GM23248 (cell line): ENCODE results near the gene MAU2. TPM values are rescaled to one million over a fixed set of nuclear protein-coding genes. Genes with fewer than 3 reads are reported as not detected.

Source experiments
- DNase-seq: peaks from one replicate; pipeline ENCODE4 v3.0.0-alpha.2; 2015
- H2AFZ ChIP-seq: fragments of 200-600 bp; sonication (generic); 2 replicates; pipeline ENCODE4 v1.6.1; 2016; ENCODE audit warnings: antibody characterized with exemption
- H3F3A ChIP-seq: fragments of 200-600 bp; sonication (generic); 2 replicates; pipeline ENCODE4 v1.6.1; 2016; ENCODE audit warnings: mild to moderate bottlenecking, antibody characterized with exemption, mixed run types; ENCODE audit not compliant: insufficient read depth
- H3K27ac ChIP-seq: fragments of 200-600 bp; sonication (generic); 2 replicates; pipeline ENCODE4 v1.5.1; 2016; ENCODE audit warnings: mild to moderate bottlenecking
- H3K27me3 ChIP-seq: fragments of 200-600 bp; sonication (generic); replicated peaks from 2 replicates; pipeline ENCODE4 v1.6.1; 2016; ENCODE audit warnings: mild to moderate bottlenecking; ENCODE audit not compliant: insufficient read depth
- H3K36me3 ChIP-seq: fragments of 200-600 bp; sonication (generic); 2 replicates; pipeline ENCODE4 v1.6.1; 2016; ENCODE audit warnings: low read depth, mild to moderate bottlenecking
- H3K4me1 ChIP-seq: fragments of 200-600 bp; sonication (generic); 2 replicates; pipeline ENCODE4 v1.6.1; 2016; ENCODE audit warnings: mild to moderate bottlenecking; ENCODE audit not compliant: insufficient read depth
- H3K4me2 ChIP-seq: fragments of 200-600 bp; sonication (generic); one replicate; pipeline ENCODE4 v1.6.1; 2016; ENCODE audit warnings: mild to moderate bottlenecking; ENCODE audit not compliant: unreplicated experiment
- H3K4me3 ChIP-seq: fragments of 200-600 bp; sonication (generic); 2 replicates; pipeline ENCODE4 v1.5.1; 2016; ENCODE audit warnings: mild to moderate bottlenecking
- H3K79me2 ChIP-seq: fragments of 200-600 bp; sonication (generic); 2 replicates; pipeline ENCODE4 v1.6.1; 2016; ENCODE audit warnings: mild to moderate bottlenecking; ENCODE audit not compliant: insufficient read depth
- H3K9ac ChIP-seq: fragments of 200-600 bp; sonication (generic); 2 replicates; pipeline ENCODE4 v1.6.1; 2016; ENCODE audit warnings: mild to moderate bottlenecking
- H3K9me2 ChIP-seq: fragments of 200-600 bp; sonication (generic); 2 replicates; pipeline ENCODE4 v1.6.1; 2016; ENCODE audit warnings: mixed run types, mild to moderate bottlenecking, moderate library complexity; ENCODE audit not compliant: insufficient read depth
- H3K9me3 ChIP-seq: fragments of 200-600 bp; sonication (generic); one replicate; pipeline ENCODE4 v1.6.1; 2017; ENCODE audit warnings: low read depth
- H4K20me1 ChIP-seq: fragments of 200-600 bp; sonication (generic); 2 replicates; pipeline ENCODE4 v1.6.0; 2016; ENCODE audit not compliant: insufficient read depth
- EZH2 ChIP-seq: fragments of 200-600 bp; sonication (generic); IDR thresholded peaks from 2 replicates; pipeline ENCODE4 v1.6.1; 2018; ENCODE audit warnings: antibody characterized with exemption, mild to moderate bottlenecking; ENCODE audit not compliant: insufficient read depth, poor library complexity, severe bottlenecking
- EZH2phosphoT487 ChIP-seq: fragments of 200-600 bp; sonication (generic); IDR thresholded peaks from 2 replicates; pipeline ENCODE4 v1.6.1; 2018; ENCODE audit warnings: antibody characterized with exemption, moderate library complexity, mild to moderate bottlenecking, low read depth; ENCODE audit not compliant: insufficient read depth
- WGBS, 2 experiments: methylation state at CpG; one replicate each; pipeline ENCODE4 v1.1.6; 2015 to 2017; ENCODE audit warnings: low lambda C conversion rate in 2 of 2, low coverage in 1 of 2; ENCODE audit errors: missing lambda C conversion rate in 2 of 2; 5-methylcytosine and 5-hydroxymethylcytosine counted together
- in situ Hi-C: fragments of 300-500 bp; cut with MboI; formaldehyde crosslinking; loops from 2 replicates; pipeline ENCODE4 v1.15.0; 2020
- polyA plus RNA-seq: library from polyadenylated mRNA; unstranded; fragments of >200 nt; fragmentation: Nextera tagmentation; extraction: Ambion mirVana; gene quantifications from 2 replicates; pipeline ENCODE4 v1.2.1, GENCODE V29; 2016
- total RNA-seq: library from RNA; depleted of rRNA; stranded (reverse); fragments of >200 nt; shearing (Covaris generic); gene quantifications from 2 replicates; pipeline ENCODE4 v1.2.3, GENCODE V29; 2014; rRNA removed

The MAU2 gene, protein sequence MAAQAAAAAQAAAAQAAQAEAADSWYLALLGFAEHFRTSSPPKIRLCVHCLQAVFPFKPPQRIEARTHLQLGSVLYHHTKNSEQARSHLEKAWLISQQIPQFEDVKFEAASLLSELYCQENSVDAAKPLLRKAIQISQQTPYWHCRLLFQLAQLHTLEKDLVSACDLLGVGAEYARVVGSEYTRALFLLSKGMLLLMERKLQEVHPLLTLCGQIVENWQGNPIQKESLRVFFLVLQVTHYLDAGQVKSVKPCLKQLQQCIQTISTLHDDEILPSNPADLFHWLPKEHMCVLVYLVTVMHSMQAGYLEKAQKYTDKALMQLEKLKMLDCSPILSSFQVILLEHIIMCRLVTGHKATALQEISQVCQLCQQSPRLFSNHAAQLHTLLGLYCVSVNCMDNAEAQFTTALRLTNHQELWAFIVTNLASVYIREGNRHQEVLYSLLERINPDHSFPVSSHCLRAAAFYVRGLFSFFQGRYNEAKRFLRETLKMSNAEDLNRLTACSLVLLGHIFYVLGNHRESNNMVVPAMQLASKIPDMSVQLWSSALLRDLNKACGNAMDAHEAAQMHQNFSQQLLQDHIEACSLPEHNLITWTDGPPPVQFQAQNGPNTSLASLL
- total RNA-seq, result 25.4 and 25.7 TPM in 2 replicates
- polyA plus RNA-seq, result 22.2 and 23.0 TPM in 2 replicates

DNA sequence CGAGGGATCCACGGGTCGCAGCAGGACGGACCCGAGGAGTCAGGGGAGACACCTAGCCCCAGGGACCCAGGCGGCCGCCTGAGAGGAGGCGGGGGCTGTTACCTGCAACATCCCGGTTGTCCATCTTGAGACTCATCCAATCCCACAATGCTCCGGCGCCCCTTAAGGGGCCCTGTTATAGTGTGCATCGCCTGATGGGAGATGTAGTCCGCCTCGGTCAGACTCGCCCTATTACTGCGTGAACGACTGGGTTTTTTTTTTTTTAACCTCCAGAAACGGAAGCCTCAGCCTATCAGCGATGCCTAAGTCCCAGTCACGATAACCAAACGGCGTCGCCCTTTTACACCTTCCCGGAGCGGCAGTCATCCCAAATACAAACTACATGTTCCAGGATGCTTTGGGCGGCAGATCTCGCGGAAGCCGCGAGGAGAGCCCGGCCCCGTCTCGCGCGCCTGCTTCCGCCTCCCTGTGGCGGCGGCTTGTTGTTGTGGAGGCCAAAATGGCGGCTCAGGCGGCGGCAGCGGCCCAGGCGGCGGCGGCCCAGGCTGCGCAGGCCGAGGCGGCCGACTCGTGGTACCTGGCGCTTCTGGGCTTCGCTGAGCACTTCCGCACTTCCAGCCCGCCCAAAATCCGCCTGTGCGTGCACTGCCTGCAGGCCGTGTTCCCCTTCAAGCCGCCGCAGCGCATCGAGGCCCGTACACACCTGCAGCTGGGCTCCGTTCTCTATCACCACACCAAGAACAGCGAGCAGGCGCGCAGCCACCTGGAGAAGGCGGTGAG lies at the start of gene MAU2, which contains the start of gene SUGP1:
Gene MAU2 (plus strand): TSS at position 469 of the 780 bp plus-strand sequence. CDS start 31 bp downstream, at position 500.
Gene SUGP1 (minus strand): TSS at position 149 of the 780 bp plus-strand sequence. CDS start 13 bp downstream, at position 136.
- Histone ChIP-seq H3K36me3 (0 out of 2 replicates have a peak, but pooled peaks cover 6% of the 10 kb centered on the region), H3K9me3 (no peaks in the 10 kb centered on the region), H3K4me1 (peaks cover 17% of the 10 kb centered on the region), H3K79me2 (peaks cover 96% of the 10 kb centered on the region), H4K20me1 (no peaks in the 10 kb centered on the region), H3K27me3 (no peaks in the 10 kb centered on the region), H3K9me2 (no peaks in the 10 kb centered on the region), H3F3A (no peaks in the 10 kb centered on the region), H3K4me2 (peak within 1 kb of the TSS; percentile 99), H3K4me3 (peak within 1 kb of the TSS; percentile 98), H3K9ac (peak within 1 kb of the TSS; percentile 99), H2AFZ (peak within 1 kb of the TSS; percentile 85), H3K27ac (peak within 1 kb of the TSS; percentile 89)
- DNase-seq, result peak; percentile 97
- TF ChIP-seq EZH2phosphoT487 (no peak), EZH2 (no peak)
- WGBS, 2 experiments, result 1% methylated on average over 50 to 53 of the region's 67 CpGs
- in situ Hi-C loops, result no loop called here

DNA sequence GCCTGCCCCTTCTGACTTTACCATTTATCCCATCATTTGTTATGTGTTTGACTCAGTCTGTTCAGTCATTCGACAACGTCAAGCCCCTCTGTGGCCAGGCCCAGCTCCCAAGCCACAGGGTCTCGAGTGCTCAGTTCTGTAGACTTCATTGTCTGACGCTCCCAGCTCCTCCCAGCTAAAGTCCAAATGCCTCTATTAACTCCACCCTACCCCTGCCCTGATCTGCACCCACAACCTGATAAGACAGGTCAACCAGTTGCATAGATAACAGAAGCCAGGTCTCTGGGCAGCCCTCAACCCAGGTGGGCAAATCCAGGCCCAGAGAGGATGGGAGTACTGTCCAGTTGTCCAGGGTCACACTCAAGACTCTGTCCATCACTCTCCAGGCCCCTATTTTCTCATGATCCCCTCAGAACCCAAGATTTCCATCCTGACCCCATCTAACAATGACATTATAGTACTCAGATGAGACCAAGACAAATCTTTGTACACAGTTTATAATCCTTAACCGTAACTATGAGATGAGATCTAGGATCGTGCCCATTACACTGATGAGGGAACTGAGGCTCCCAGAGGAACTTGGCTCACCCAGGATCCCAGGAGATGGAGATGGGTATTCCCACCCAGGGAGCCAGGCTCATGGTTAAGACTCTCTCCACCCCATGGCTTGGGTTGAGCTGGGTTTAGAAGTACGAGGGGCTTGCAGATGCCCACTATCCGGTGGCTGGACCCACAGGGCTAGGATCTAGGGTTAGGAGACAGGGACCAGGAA lies 48.6 kb upstream of the MAU2 start:
- peak overlapping the region; percentile 58 for H3K4me3 ChIP-seq
- H3K9me2 ChIP-seq, result no peaks in the 10 kb centered on the region
- no peaks in the 10 kb centered on the region for H4K20me1 ChIP-seq
- no peak overlapping the region for H3K4me2 ChIP-seq
- no peaks in the 10 kb centered on the region for H3F3A ChIP-seq
- in situ Hi-C loops, result no loop called here
- H2AFZ ChIP-seq, result peak overlapping the region; percentile 65
- WGBS, 2 experiments, result 85 to 89% methylated on average over 8 of the region's 8 CpGs
- TF ChIP-seq EZH2 (no peak), EZH2phosphoT487 (no peak)
- no peak for DNase-seq
- H3K36me3 ChIP-seq, result no peaks in the 10 kb centered on the region
- H3K27me3 ChIP-seq, result no peaks in the 10 kb centered on the region
- H3K4me1 ChIP-seq, result no peaks in the 10 kb centered on the region
- H3K9ac ChIP-seq, result no peak overlapping the region; the same call in 1 of the 2 replicates
- H3K79me2 ChIP-seq, result no peaks in the 10 kb centered on the region
- no peak overlapping the region for H3K27ac ChIP-seq
- H3K9me3 ChIP-seq, result no peaks in the 10 kb centered on the region

DNA sequence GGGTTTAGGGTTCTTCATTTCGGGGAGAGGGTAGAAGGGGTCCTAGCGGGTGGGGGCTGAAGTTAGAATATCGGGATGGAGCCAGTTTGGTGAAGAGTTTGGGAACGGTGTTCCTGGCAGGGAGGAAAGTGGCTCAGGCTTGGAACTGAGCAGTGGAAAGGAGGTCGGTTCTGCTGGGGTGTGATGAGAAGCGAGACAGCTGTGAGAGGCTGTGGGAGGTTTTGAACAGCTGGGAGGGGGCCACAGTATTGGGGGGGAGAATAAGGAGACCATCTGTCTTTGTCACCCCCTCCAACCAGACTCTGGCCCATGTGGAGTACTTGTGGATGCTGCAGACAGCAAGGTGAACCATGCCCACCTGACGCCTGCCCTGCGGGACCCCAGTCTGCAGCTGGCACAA lies 46.5 kb upstream of the MAU2 start:
- no peaks in the 10 kb centered on the region for H4K20me1 ChIP-seq
- no peaks in the 10 kb centered on the region for H3K9me3 ChIP-seq
- H3K79me2 ChIP-seq, result no peaks in the 10 kb centered on the region
- H3K4me3 ChIP-seq, result no peak overlapping the region
- 85 to 87% methylated on average over 8 of the region's 8 CpGs for WGBS, 2 experiments
- no peaks in the 10 kb centered on the region for H3K9me2 ChIP-seq
- H3K27me3 ChIP-seq, result no peaks in the 10 kb centered on the region
- no peak overlapping the region for H3K9ac ChIP-seq
- H3K36me3 ChIP-seq, result no peaks in the 10 kb centered on the region
- no peak for DNase-seq
- no peak overlapping the region for H3K27ac ChIP-seq
- H3K4me1 ChIP-seq, result no peaks in the 10 kb centered on the region
- in situ Hi-C loops, result no loop called here
- no peak overlapping the region for H2AFZ ChIP-seq
- no peaks in the 10 kb centered on the region for H3F3A ChIP-seq
- H3K4me2 ChIP-seq, result no peak overlapping the region
- no peak for TF ChIP-seq EZH2
- TF ChIP-seq EZH2phosphoT487, result no peak
